Right renal cortex interstitium (tissue), 3 donors: Measurements from ENCODE around the gene OR11G2. TPM values are rescaled to one million over a fixed set of nuclear protein-coding genes. Genes with fewer than 3 reads are reported as not detected.
"Not testable (repeated sequence)": the region's sequence is repeated elsewhere in the genome, so short reads cannot be mapped to it uniquely, and the experiment has no call there.

Experiments used
- DNase-seq, 3 donors: peaks; one replicate each; pipeline ENCODE4 v3.0.0-alpha.2; 2013; ENCODE audit warnings: low read depth in 3 of 3, low spot score in 2 of 3
- polyA plus RNA-seq, 3 donors: library from polyadenylated mRNA; unstranded; fragments of 120-200 nt; gene quantifications; one replicate each; pipeline ENCODE4 v1.2.1, GENCODE V29; 2013; ENCODE audit not compliant: insufficient read length in 3 of 3

The OR11G2 gene, protein sequence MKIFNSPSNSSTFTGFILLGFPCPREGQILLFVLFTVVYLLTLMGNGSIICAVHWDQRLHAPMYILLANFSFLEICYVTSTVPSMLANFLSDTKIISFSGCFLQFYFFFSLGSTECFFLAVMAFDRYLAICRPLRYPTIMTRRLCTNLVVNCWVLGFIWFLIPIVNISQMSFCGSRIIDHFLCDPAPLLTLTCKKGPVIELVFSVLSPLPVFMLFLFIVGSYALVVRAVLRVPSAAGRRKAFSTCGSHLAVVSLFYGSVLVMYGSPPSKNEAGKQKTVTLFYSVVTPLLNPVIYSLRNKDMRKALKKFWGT
- polyA plus RNA-seq = not detected

DNA sequence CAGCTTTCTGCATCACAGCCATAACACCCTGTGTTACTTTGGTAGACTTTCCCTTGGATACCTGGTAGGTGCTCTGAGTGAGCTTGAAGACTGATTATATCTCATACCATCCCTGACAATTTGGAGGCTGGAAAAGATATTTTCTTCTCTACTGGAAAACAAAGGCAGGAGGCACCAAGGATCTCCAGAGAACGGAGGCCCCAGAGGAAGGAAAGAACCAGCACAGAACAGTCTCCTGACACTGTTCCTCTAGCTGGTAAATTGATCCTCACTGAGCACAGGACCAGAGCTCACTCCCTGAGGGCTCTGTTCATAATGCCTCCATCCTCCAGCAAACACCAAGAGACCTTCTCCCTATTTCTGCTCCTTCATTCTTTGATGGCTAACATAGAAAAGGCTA, at the start of gene OR11G2:
Gene OR11G2, plus strand, starts transcription at position 301 of the 400 bp plus-strand sequence. CDS start 6,542 bp downstream, outside the sequence.
- no peak for DNase-seq

DNA sequence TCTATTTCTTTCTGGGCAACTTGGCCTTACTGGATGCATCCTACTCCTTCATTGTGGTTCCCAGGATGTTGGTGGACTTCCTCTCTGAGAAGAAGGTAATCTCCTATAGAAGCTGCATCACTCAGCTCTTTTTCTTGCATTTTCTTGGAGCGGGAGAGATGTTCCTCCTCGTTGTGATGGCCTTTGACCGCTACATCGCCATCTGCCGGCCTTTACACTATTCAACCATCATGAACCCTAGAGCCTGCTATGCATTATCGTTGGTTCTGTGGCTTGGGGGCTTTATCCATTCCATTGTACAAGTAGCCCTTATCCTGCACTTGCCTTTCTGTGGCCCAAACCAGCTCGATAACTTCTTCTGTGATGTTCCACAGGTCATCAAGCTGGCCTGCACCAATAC, 46.8 kb upstream of the OR11G2 start:
- DNase-seq = no peak

DNA sequence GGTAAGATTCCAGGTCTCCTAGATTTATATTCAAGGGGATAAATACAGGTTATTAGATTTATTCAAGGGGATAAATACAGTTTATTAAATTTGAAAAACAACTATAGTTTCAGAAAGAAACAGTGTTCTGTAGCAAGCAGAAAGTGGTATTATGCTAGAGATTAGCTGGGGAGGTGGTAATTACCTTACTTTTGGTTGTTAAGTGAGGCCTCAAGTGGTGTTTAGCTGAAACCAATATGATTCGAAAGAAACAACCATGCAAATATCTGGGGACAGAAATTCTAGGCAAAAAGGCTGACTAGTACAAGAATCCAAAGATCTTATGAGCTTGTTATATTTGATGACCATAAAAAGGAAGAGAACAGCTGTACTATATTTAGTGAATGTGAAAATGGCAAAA, 45.9 kb upstream of the OR11G2 start:
- DNase-seq = no peak

DNA sequence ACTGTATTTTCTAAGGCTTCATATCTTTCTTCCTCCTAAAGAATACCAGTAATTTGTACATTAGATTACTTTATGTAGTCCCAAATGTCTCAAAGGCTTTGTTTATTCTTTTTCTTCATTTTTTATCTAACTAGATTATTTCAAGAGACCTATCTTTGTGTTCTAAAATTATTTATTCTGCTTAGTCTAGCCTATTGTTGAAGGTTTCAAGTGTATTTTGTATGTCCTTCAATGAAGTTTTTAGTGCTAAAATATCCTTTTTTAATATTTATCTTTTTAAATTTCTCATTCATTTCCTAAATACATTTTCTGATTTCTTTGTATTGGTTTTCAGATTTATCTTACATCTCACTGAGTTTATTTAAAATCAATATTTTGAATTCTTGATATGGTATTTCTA, 26.2 kb upstream of the OR11G2 start:
- no peak for DNase-seq

DNA sequence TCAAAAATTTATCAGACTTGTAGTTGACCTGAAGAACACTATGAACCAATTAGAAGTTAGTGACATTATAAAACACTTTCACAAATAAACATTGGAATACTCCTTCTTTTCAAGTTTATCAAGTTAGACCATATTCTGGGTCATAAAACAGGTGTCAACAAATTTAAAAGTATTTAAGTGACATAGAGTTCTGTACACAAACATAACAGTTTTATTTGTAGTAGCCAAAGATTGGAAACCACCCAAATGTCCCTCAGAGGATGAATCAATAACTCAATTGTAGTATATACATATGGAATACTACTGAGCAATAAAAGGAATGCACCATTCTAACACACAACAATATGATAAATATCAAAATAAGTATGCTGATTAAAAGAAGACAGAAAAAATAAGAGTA, 23.6 kb upstream of the OR11G2 start:
- DNase-seq = no peak

DNA sequence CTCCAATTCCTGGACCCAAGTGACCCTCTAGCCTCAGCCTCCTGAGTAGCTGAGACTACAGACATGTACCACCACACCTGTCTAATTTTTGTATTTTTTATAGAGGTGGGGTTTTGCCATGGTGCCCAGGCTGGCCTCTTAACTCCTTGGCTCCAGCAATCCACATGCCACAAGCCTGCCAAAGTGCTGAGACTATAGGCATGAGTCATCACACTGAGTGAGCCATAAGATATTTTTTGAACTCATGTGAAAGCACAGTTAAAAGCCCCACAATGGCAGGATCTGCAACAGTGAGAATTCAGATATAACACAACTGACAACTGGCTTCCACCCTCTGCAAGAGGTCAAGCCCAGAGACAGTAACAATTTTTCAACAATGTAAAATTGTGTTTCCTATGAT, 20.8 kb upstream of the OR11G2 start:
- DNase-seq = not testable (repeated sequence)

DNA sequence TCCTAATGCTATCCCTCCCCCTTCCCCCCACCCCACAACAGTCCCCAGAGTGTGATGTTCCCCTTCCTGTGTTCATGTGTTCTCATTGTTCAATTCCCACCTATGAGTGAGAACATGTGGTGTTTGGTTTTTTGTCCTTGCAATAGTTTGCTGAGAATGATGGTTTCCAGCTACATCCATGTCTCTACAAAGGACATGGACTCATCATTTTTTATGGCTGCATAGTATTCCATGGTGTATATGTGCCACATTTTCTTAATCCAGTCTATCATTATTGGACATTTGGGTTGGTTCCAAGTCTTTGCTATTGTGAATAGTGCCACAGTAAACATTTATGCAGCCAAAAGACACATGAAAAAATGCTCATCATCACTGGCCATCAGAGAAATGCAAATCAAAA, 16.5 kb upstream of the OR11G2 start:
- DNase-seq = not testable (repeated sequence)

DNA sequence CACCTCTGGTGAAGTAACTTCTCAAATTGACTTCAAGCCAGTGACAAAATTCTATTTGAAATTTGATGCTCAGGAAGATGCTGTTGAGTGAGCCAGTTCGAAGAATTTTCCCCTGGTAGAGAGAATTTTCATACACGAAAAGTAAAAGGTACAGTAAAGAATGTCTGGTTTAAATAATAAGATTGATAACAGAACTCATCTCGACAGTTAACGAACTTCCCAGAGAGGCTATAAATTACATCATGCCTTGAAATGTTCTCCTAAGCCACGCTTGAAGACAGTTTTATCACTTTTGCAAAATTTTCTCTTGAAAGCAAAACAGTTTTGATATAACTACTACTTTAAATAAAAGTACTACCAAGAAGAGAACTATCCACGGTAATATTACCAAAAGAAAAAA, 14.4 kb upstream of the OR11G2 start:
- DNase-seq = no peak

DNA sequence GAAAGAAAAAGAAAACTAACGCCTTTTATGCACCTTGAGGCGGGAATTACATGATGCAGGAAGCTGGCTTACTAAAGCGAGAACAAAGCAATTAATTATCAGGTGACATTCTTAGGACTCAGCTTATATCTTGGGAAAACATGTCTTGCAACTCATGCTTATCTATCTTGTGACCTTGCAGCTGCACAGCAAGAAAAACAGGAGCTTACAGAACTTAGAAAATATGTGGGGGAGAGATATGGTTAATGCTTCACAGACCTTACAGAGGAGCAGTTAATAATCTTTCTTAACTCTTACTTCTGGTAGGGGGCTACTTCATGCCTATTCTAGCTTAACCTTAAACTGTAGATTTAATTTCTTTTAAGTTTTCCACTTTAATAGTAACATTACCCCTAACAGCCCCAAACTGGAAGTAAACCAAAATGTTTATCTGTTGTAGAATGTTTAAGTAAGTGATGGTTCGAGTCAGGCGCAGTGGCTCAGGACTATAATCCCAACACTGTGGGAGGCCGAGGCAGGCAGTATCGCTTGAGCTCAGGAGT, 13.2 kb upstream of the OR11G2 start:
- DNase-seq = no peak

DNA sequence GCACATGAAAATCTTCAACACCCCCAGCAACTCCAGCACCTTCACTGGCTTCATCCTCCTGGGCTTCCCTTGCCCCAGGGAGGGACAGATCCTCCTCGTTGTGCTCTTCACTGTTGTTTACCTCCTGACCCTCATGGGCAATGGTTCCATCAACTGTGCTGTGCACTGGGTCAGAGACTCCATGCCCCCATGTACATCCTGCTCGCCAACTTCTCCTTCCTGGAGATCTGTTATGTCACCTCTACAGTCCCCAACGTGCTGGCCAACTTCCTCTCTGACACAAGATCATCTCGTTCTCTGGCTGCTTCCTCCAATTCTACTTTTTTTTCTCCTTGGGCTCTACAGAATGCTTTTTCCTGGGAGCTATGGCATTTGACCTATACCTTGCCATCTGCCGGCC, 11.5 kb upstream of the OR11G2 start:
- no peak for DNase-seq

DNA sequence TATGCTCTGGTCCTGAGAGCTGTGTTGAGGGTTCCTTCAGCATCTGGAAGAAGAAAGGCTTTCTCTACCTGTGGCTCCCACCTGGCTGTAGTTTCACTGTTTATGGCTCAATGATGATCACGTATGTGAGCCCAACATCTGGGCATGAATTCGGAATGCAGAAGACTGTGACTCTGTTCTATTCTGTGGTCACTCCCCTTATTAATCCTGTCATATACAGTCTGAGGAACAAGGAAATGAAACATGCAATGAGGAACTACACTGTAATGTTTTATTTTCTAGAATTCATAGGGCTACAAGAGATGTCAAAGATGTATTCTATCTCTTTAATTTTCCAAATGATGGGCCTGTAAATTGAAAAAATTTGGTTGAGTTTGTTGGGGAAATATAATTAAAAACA, 10.8 kb upstream of the OR11G2 start:
- DNase-seq = no peak

DNA sequence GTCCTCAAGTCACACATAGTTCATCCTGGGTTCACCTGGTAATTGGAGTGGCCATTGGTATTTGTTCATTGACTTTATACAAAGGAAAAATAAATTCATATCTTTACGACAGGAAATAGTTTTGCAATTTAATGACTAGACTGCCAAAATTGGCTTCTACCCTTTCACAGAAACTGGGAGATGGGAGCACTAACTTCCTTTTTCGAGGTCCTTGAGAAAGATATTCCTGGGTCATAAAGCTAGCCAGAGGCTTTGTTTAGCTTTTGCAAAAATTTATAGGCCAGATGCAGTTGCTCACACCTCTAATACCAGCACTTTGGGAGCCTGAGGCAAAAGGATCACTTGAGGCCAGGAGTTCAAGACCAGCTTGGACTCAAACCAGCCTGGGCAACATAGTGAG, 10.2 kb upstream of the OR11G2 start:
- DNase-seq = no peak

DNA sequence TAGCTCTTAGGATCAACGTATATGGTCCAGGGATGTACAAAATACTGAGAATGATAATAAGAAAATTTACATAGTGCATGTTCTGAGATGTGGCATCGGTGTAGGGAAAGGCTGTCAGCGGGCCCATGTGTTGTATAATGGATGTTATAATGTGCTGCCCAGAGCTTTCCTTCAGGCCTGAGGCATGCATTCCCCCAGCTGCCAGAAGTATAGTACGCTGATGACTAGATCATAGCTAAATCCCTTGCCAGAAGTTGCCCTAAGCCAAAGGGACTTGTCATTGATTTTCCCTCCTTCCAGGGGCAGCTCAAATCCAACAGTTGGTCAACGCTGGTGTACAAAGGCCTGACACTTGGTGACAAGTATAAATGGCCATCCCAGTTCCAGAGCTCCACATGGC, 6.5 kb upstream of the OR11G2 start:
- no peak for DNase-seq

DNA sequence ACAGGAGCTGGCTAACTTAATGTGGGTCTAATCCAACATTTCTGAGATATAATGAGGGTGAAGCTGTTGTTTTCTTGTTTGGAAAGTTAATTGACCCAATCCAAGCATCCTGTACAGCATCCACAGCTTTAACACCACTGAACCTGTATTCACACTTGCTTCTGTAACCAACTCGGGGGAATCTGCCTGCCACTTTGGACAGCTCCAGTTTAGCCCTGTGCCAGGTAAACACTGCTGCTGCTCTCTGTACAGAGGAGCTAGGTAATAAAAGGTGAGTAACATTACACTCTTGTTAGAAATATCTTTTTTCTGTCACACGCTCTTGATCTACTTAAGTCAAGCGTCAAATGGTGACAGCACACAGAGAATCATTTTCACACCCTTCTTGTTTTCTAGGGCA, 700 bp downstream of the OR11G2 start:
- no peak for DNase-seq

DNA sequence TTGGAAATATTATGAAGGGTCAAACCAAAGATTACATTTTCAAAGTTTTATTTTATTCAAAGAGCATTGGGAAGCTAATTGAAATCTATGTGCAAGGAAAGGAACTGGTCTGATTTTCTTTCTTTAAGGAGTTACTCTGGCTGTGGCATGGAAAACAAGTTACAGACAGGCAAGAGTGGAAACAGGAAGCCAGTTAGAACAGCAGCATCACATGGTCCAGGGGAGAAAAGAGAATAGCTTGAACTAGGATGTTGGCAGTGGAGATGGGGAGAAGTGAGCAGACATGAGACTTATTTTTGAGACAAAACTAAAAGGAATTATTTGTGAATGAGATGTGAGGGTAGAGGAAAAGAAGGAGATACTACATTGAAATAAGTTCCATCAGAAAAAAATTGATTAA, 3.4 kb downstream of the OR11G2 start:
- no peak for DNase-seq

DNA sequence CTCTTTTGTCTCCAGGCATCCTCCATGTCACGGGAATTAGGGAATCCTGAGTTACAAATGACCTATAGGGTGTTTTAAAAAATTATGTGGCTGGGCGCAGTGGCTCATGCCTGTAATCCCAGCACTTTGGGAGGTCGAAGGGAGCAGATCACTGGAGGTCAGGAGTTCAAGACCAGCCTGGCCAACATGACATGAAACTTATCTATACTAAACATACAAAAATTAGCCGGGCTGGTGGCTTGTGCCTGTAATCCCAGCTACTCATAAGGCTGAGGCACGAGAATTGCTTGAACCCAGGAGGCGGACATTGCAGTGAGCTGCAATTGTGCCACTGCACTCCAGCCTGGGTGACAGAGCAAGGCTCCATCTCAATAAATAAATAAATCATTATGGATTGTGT, 4.5 kb downstream of the OR11G2 start:
- DNase-seq = not testable (repeated sequence)

DNA sequence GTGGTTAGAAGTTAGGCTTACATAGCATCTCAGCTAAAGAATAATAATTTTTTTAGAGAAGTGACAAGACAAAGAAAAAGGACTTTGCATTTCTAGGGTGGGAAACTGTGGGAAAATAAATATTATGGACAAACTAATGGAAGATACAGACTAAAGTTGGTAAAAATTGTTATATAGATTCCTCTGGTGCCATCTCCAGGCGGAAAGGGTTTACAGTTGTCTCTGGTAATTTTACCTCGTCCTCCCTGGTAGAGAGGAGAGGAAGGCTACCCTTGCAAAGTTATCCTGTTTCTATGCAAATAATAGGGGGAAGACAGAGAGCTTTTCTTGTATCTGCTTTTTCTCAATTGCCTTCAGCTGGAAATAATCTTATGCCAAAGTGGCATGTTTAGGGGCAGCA, 5.2 kb downstream of the OR11G2 start:
- DNase-seq = no peak

DNA sequence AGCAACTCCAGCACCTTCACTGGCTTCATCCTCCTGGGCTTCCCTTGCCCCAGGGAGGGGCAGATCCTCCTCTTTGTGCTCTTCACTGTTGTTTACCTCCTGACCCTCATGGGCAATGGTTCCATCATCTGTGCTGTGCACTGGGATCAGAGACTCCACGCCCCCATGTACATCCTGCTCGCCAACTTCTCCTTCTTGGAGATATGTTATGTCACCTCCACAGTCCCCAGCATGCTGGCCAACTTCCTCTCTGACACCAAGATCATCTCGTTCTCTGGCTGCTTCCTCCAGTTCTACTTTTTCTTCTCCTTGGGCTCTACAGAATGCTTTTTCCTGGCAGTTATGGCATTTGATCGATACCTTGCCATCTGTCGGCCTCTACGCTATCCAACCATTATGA, 6.8 kb downstream of the OR11G2 start:
- DNase-seq = no peak

DNA sequence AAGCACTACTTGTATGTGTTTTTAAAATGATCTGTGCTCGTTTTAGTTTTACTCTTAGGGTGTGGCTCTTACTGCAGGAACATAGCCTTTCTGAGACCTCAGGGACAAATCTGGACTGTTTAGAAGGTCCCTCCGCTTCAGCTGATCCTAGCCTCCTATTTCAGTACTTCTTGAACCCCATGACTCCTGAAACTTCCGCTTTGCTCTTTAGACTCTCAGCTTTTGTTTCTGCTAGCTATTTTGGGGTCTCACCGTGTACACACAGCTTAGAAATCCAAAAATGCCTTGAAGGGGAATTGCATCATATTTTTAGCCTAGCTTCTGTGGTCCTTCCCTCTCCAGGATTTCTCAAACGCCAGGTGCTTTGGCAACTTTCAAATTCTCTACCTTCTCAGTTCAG, 8.3 kb downstream of the OR11G2 start:
- DNase-seq = no peak

DNA sequence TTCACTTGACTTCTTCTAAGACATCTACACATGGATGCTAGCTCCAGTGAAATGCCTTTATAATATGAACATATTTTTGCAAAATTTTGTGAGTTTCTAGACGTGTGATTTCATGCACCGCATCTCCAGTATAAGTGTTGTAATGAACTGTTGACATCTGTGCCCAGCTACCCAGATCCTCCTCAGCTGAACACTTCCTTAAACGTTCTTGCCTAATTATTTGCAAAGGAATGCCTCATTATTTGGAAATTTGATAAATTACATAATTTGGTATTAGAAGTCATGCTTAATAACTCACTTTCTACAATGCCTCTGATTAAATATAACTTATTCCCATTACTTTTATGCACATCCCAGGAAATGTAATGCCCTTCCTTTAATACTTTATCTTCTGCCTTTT, 14.0 kb downstream of the OR11G2 start:
- no peak for DNase-seq

DNA sequence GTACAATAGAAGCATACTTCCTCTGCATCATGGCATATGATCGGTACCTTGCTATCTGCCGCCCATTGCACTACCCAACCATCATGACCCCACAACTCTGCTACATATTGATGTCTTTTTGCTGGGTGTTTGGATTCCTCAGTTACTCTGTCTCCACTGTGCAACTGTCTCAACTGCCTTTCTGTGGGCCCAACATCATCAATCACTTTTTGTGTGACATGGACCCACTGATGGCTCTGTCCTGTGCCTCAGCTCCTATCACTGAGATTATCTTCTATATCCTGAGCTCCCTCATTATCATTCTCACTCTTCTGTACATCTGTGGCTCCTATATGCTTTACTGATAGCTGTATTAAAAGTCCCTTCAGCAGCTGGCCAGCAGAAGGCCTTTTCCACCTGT, 18.9 kb downstream of the OR11G2 start:
- DNase-seq = no peak

DNA sequence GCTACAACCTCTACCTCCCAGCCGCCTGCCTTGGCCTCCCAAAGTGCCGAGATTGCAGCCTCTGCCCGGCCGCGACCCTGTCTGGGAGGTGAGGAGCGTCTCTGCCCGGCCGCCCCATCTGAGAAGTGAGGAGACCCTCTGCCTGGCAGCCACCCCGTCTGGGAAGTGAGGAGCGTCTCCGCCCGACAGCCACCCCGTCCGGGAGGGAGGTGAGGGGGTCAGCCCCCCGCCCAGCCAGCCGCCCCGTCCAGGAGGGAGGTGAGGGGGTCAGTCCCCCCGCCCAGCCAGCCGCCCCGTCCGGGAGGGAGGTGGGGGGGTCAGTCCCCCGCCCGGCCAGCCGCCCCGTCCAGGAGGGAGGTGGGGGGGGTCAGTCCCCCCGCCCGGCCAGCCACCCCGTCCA, 21.7 kb downstream of the OR11G2 start:
- not testable (repeated sequence) for DNase-seq

DNA sequence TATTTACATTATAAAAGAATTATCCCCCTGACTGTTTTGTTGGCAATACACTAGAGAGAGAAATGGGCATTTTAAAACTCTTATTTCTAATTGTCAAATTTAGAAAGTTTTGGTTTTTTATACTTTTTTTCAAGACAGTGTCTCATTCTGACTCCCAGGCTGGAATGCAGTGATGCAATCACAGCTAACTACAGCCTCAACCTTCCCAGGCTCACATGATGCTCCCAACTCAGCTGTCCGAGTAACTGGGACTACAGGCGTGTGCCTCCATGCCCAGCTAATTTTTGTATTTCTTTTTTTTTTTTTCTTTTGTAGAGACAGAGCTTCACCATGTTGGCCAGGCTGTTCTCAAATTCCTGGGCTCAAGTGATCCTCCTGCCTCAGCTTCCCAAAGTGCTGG, 24.5 kb downstream of the OR11G2 start:
- no peak for DNase-seq
